H1 (cell line): ENCODE measurements around the gene TNFSF12. TPM values are rescaled to one million over a fixed set of nuclear protein-coding genes. Genes with fewer than 3 reads are reported as not detected.

ENCODE experiments used
- CBX5 ChIP-seq: fragments of 300-800, 300-1000 bp; sonication (generic); IDR thresholded peaks from 2 replicates; pipeline ENCODE4 v1.7.1; 2016; ENCODE audit warnings: antibody characterized with exemption, low read length, low read depth
- EP300 ChIP-seq, 2 experiments: IDR thresholded peaks; 1 replicate in 1 of 2; 2 replicates in 1 of 2; pipeline ENCODE4 v1.6.1; 2011 to 2012; ENCODE audit warnings: low read depth in 2 of 2, low read length in 2 of 2, mild to moderate bottlenecking in 2 of 2, borderline replicate concordance in 1 of 2, inconsistent platforms in 1 of 2, moderate library complexity in 1 of 2
- EZH2 ChIP-seq: fragments of 200-600 bp; sonication (generic); IDR thresholded peaks from 2 replicates; pipeline ENCODE4 v1.7.1; 2012; ENCODE audit warnings: low read depth, mild to moderate bottlenecking, moderate library complexity, low read length, inconsistent platforms; ENCODE audit not compliant: severe bottlenecking
- JUN ChIP-seq: IDR thresholded peaks from 2 replicates; pipeline ENCODE4 v1.6.1; 2011; ENCODE audit warnings: low read depth, mild to moderate bottlenecking, improper control_type of control experiment, low read length
- NANOG ChIP-seq: IDR thresholded peaks from 2 replicates; pipeline ENCODE4 v1.6.1; 2011; ENCODE audit warnings: low read length, low read depth, mild to moderate bottlenecking, inconsistent platforms; ENCODE audit not compliant: insufficient read depth, poor library complexity, severe bottlenecking
- RBBP5 ChIP-seq: IDR thresholded peaks from 2 replicates; pipeline ENCODE4 v1.7.1; 2012; ENCODE audit warnings: low read depth, mild to moderate bottlenecking, inconsistent platforms, low read length, moderate library complexity, borderline replicate concordance
- RFX5 ChIP-seq: IDR thresholded peaks from 2 replicates; pipeline ENCODE4 v1.6.1; 2011; ENCODE audit warnings: low read depth, low read length, improper control_type of control experiment, borderline replicate concordance
- TCF12 ChIP-seq: IDR thresholded peaks from 2 replicates; pipeline ENCODE4 v1.6.1; 2011; ENCODE audit warnings: low read depth, mild to moderate bottlenecking, low read length
- polyA plus RNA-seq, 7 experiments: library from polyadenylated mRNA; depleted of rRNA in 3 of 7; stranded (reverse) in 5 of 7; unstranded in 2 of 7; fragments of >200 nt in 5 of 7; fragments of 200-250 nt in 2 of 7; gene quantifications; 1 replicate in 5 of 7; 2 replicates in 1 of 7; 4 replicates in 1 of 7; pipeline versions ENCODE4 v1.2.1 to v1.2.3, GENCODE V29; 2011 to 2013; ENCODE audit warnings: missing spikeins in 2 of 7, mixed read lengths in 2 of 7
- total RNA-seq: library from RNA; stranded (reverse); fragmentation: NEBNext Ultra II Directional; extraction: Animal tissue kit (Norgen Biotek cat#: 25700); gene quantifications from 2 replicates; pipeline ENCODE4 v1.2.1, GENCODE V29; 2021
- TF ChIP-seq, protein P1 (sequence below): fragments of 300-600 bp; sonication (generic); IDR thresholded peaks from 2 replicates; pipeline ENCODE4 v1.7.1; 2012; ENCODE audit warnings: low read length, moderate library complexity, mild to moderate bottlenecking, inconsistent platforms; ENCODE audit not compliant: insufficient replicate concordance

Gene TNFSF12
- total and polyA plus RNA-seq, 2 of the 8 experiments (the other 6 are each of a cell fraction or from before 2014, with no cell fraction given) = 7.2 to 9.6 TPM

DNA sequence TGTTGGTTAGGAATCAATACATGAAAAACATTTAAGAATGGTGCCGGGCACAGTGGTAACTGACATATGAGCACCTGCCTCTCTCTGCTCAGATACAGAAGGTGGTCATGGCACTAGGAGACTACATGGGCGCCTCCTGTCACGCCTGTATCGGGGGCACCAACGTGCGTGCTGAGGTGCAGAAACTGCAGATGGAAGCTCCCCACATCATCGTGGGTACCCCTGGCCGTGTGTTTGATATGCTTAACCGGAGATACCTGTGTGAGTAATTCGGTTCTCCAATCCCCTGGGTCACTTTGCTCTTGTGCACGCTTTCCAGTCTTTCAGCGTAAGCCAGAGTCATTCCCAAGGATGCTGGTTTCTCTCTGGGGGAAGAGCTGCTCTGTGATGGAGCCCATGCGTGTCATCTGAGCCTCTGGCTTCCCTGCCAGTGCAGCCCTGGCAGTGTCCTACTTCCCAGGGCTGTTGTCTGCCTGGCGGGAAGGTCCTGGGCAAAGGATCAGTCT, 27.6 kb downstream of the TNFSF12 start (continued):
- TF ChIP-seq, protein P1, sequence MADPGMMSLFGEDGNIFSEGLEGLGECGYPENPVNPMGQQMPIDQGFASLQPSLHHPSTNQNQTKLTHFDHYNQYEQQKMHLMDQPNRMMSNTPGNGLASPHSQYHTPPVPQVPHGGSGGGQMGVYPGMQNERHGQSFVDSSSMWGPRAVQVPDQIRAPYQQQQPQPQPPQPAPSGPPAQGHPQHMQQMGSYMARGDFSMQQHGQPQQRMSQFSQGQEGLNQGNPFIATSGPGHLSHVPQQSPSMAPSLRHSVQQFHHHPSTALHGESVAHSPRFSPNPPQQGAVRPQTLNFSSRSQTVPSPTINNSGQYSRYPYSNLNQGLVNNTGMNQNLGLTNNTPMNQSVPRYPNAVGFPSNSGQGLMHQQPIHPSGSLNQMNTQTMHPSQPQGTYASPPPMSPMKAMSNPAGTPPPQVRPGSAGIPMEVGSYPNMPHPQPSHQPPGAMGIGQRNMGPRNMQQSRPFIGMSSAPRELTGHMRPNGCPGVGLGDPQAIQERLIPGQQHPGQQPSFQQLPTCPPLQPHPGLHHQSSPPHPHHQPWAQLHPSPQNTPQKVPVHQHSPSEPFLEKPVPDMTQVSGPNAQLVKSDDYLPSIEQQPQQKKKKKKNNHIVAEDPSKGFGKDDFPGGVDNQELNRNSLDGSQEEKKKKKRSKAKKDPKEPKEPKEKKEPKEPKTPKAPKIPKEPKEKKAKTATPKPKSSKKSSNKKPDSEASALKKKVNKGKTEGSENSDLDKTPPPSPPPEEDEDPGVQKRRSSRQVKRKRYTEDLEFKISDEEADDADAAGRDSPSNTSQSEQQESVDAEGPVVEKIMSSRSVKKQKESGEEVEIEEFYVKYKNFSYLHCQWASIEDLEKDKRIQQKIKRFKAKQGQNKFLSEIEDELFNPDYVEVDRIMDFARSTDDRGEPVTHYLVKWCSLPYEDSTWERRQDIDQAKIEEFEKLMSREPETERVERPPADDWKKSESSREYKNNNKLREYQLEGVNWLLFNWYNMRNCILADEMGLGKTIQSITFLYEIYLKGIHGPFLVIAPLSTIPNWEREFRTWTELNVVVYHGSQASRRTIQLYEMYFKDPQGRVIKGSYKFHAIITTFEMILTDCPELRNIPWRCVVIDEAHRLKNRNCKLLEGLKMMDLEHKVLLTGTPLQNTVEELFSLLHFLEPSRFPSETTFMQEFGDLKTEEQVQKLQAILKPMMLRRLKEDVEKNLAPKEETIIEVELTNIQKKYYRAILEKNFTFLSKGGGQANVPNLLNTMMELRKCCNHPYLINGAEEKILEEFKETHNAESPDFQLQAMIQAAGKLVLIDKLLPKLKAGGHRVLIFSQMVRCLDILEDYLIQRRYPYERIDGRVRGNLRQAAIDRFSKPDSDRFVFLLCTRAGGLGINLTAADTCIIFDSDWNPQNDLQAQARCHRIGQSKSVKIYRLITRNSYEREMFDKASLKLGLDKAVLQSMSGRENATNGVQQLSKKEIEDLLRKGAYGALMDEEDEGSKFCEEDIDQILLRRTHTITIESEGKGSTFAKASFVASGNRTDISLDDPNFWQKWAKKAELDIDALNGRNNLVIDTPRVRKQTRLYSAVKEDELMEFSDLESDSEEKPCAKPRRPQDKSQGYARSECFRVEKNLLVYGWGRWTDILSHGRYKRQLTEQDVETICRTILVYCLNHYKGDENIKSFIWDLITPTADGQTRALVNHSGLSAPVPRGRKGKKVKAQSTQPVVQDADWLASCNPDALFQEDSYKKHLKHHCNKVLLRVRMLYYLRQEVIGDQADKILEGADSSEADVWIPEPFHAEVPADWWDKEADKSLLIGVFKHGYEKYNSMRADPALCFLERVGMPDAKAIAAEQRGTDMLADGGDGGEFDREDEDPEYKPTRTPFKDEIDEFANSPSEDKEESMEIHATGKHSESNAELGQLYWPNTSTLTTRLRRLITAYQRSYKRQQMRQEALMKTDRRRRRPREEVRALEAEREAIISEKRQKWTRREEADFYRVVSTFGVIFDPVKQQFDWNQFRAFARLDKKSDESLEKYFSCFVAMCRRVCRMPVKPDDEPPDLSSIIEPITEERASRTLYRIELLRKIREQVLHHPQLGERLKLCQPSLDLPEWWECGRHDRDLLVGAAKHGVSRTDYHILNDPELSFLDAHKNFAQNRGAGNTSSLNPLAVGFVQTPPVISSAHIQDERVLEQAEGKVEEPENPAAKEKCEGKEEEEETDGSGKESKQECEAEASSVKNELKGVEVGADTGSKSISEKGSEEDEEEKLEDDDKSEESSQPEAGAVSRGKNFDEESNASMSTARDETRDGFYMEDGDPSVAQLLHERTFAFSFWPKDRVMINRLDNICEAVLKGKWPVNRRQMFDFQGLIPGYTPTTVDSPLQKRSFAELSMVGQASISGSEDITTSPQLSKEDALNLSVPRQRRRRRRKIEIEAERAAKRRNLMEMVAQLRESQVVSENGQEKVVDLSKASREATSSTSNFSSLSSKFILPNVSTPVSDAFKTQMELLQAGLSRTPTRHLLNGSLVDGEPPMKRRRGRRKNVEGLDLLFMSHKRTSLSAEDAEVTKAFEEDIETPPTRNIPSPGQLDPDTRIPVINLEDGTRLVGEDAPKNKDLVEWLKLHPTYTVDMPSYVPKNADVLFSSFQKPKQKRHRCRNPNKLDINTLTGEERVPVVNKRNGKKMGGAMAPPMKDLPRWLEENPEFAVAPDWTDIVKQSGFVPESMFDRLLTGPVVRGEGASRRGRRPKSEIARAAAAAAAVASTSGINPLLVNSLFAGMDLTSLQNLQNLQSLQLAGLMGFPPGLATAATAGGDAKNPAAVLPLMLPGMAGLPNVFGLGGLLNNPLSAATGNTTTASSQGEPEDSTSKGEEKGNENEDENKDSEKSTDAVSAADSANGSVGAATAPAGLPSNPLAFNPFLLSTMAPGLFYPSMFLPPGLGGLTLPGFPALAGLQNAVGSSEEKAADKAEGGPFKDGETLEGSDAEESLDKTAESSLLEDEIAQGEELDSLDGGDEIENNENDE = no peak
- TF ChIP-seq TCF12 (no peak), EP300 (IDR thresholded peaks at IDR 0.05; ENCODE audit: borderline replicate concordance in 1 of 2, low read depth in 2 of 2, low read length in 2 of 2) (no peak), EZH2 (no peak), CBX5 (no peak), RBBP5 (no peak), NANOG (no peak), JUN (no peak), RFX5 (no peak)
